Testis (tissue), 2 donors: ENCODE results near the gene TCAF1.

ENCODE experiments used
- CTCF ChIP-seq, 3 experiments: fragments of 450-650 bp in 2 of 3; fragments of 200-600 bp in 1 of 3; sonication (generic) in 1 of 3; IDR thresholded peaks; one replicate each; pipeline ENCODE4 v1.5.1; 2016 to 2019; ENCODE audit warnings: antibody characterized with exemption in 3 of 3, mild to moderate bottlenecking in 2 of 3, moderate library complexity in 1 of 3
- POLR2A ChIP-seq: fragments of 450-650 bp; IDR thresholded peaks from one replicate; pipeline ENCODE4 v1.6.1; 2017; ENCODE audit warnings: antibody characterized with exemption, mild to moderate bottlenecking, moderate library complexity

DNA sequence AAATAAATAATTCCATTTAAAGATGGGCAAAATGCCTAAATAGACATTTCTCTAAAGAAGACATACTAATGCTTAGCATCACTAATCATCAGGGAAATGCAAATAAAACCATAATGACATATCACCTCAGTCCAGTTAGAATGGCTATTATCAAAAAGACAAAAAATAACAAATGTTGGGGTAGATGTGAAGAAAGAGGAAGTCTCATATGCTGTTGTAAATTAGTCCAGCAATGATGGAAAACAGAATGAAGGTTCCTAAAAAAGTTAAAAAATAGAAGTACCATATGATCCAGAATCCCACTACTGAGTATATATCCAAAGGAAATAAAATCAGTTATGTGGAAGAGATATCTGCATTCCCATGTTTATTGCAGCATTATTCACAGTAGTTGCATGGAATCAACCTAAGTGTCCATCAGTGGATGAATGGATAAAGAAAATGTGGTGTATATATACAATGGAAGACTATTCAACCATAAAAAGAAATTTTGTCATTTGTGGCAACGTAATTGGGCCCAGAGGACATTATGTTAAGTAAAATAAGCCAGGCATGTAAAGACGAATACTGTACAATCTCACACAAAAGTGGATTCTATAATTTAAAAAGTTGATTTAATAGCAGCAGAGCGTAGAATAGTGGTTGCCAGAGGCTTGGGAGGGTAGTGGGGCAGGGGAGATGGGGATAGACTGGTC is 52.0 kb downstream of the TCAF1 start:
- TF ChIP-seq CTCF (IDR thresholded peaks at IDR 0.05), result no peak
- TF ChIP-seq POLR2A, result no peak
